GM19035 (cell line): ENCODE results near the gene OR5M11.
"Not testable (repeated sequence)": the region's sequence is repeated elsewhere in the genome, so short reads cannot be mapped to it uniquely, and the experiment has no call there.

Experiments used
- ATAC-seq: cut with Tn5 transposase; IDR thresholded peaks from one replicate; pipeline ENCODE4 v1.9.1; 2021; ENCODE audit not compliant: unreplicated experiment

Gene OR5M11

GRCh38 chr11:56543157-56543556 lies at the start of gene OR5M11:
Gene OR5M11, minus strand, starts transcription at chr11:56543257. Its CDS starts 0 bp downstream, at chr11:56543257.
- ATAC-seq, result no peak

DNA sequence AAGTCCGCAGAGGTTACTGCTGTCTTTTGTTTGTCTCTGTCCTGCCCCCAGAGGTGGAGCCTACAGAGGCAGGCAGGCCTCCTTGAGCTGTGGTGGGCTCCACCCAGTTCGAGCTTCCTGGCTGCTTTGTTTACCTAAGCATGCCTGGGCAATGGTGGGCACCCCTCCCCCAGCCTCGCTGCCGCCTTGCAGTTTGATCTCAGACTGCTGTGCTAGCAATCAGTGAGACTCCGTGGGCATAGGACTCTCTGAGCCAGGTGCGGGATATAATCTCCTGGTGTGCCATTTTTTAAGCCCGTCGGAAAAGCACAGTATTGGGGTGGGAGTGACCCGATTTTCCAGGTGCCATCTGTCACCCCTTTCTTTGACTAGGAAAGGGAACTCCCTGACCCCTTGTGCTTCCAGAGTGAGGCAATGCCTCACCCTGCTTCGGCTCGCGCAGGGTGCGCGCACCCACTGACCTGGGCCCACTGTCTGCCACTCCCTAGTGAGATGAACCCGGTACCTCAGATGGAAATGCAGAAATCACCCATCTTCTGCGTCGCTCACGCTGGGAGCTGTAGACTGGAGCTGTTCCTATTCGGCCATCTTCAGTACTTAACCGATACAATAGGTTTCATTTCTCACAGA lies 49.1 kb upstream of the OR5M11 start:
- not testable (repeated sequence) for ATAC-seq

- no peak for ATAC-seq
Measured at GRCh38 chr11:56577621-56578020, 34.6 kb upstream of the OR5M11 start, which contains the start of gene OR5M10. Gene OR5M10, minus strand, starts transcription at chr11:56577721. Its CDS starts 0 bp downstream, at chr11:56577721.

DNA sequence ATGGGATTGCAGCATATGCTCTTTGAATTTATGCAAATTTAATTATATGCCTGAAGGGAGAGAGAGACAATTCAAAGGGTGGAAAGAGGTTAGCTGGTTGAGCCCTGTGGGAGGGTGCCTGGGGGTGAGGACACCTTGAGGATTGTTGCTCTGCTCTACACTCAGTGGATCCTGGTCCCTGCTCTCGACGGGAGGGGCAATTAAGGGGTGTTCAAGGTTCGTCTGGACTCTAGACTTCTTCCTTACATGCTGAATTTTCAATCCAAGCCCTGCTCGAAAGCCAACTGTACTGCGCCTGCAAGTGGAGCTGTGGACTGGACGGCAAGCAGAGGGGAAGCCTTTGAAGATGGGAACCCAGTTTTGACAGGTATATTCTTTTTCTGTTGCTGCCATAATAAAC lies 15.5 kb upstream of the OR5M11 start:
- no peak for ATAC-seq

DNA sequence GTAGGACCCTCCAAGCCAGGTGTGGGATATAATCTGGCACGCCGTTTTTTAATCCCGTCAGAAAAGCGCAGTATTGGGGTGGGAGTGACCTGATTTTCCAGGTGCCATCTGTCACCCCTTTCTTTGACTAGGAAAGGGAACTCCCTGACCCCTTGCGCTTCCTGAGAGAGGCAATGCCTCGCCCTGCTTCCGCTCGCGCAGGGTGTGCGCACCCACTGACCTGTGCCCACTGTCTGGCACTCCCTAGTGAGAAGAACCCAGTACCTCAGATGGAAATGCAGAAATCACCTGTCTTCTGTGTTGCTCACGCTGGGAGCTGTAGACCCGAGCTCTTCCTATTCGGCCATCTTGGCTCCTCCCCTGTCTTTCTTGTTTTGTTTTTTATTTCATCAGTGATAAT lies 11.6 kb upstream of the OR5M11 start:
- ATAC-seq, result not testable (repeated sequence)

GRCh38 chr11:56545531-56545930 lies 2.5 kb upstream of the OR5M11 start:
- ATAC-seq, result no peak

GRCh38 chr11:56543739-56544138 lies 682 bp upstream of the OR5M11 start:
- no peak for ATAC-seq

- no peak for ATAC-seq
Measured at GRCh38 chr11:56533054-56533740, 9.9 kb downstream of the OR5M11 start.

DNA sequence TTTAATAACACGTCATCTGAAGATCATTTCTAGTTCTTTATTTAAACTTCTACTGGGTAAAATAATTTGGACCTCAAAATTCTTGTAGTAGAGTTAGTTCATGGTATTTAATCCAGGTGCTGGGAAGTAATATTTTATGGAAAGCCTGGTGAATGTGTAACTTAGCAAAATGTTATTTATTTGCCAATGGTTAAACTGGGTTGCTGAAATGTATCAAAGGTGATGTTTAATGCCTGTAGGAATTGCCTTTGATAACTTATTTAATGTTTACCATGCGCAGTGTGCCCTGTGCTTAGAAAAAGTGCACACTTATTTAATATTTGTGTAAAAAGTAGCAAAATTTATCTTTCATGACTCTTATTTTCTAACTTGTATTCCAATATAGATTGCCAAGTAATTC lies 11.2 kb downstream of the OR5M11 start:
- no peak for ATAC-seq

- ATAC-seq, result no peak
Measured at GRCh38 chr11:56522008-56522407, 21.0 kb downstream of the OR5M11 start.

DNA sequence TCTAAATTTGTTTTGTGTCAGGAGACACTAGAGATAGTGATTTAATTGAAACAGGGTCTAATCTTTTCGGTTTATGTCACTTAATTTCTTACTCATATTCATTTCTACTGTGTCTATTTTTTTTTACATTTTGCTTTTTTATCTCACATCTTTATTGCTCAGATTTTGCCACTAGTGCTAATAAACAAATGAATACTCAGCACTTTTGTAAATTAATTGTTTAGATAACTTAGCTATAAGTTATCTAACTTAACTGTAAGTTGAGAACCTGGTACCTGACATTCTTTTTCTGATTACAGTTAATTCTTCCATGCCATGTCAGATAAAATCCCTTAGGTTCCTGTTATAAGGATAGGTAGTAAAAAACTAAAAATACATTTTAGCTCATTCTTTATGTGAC lies 29.8 kb downstream of the OR5M11 start:
- no peak for ATAC-seq

- ATAC-seq, result no peak
Measured at GRCh38 chr11:56509439-56509838, 33.6 kb downstream of the OR5M11 start.

DNA sequence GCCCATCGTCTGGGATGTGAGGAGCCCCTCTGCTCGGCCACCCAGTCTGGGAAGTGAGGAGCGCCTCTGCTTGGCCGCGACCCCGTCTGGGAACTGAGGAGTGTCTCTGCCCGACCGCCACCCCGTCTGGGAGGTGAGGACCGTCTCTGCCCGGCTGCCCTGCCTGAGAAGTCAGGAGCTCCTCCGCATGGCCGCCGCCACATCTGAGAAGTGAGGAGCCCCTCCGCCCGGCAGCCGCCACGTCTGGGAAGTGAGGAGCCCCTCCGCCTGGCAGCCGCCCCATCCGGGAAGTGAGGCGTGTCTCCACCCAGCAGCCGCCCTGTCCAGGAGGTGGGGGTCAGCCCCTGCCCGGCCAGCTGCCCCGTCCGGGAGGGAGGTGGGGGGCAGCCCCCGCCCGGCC lies 46.0 kb downstream of the OR5M11 start:
- ATAC-seq, result no peak

DNA sequence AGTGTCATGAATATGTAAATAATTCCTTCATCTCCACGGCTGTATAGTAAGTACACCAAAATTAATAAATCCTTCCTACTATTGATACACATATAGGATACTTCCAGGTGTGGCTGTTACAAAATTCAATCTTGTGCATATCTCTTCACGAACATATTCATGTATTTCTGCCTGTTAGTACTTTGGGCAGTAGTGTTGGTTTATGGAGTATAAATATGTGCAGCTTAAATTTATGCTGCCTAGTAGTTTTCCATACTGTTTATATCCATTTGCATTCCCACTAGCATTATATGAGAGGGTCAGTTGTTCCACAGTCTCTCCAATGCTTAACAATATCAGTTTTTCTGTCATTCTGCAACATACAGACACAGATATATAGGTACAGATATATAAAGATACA lies 47.9 kb downstream of the OR5M11 start:
- no peak for ATAC-seq
